Neural progenitor cell (in vitro differentiated cells): ENCODE data around the gene WWTR1. TPM values are rescaled to one million over a fixed set of nuclear protein-coding genes. Genes with fewer than 3 reads are reported as not detected.

Experiments
- DNase-seq: peaks from one replicate; pipeline ENCODE4 v3.0.0-alpha.2; 2016; ENCODE audit warnings: low spot score
- H2AFZ ChIP-seq: fragments of 200-600 bp; sonication (generic); replicated peaks from 2 replicates; pipeline ENCODE4 v1.6.1; 2016; ENCODE audit warnings: antibody characterized with exemption
- H3F3A ChIP-seq: fragments of 200-600 bp; sonication (generic); 2 replicates; pipeline ENCODE4 v1.6.1; 2016; ENCODE audit warnings: antibody characterized with exemption, low read depth
- H3K27ac ChIP-seq: fragments of 200-600 bp; sonication (generic); 2 replicates; pipeline ENCODE4 v1.5.1; 2016; ENCODE audit warnings: mild to moderate bottlenecking
- H3K27me3 ChIP-seq: fragments of 200-600 bp; sonication (generic); 2 replicates; pipeline ENCODE4 v1.6.1; 2016; ENCODE audit warnings: mild to moderate bottlenecking, moderate library complexity
- H3K36me3 ChIP-seq: fragments of 200-600 bp; sonication (generic); 2 replicates; pipeline ENCODE4 v1.5.1; 2016
- H3K4me1 ChIP-seq: fragments of 200-600 bp; sonication (generic); 2 replicates; pipeline ENCODE4 v1.6.1; 2016; ENCODE audit warnings: mixed run types
- H3K4me2 ChIP-seq: fragments of 200-600 bp; sonication (generic); 2 replicates; pipeline ENCODE4 v1.6.1; 2016
- H3K4me3 ChIP-seq: fragments of 200-600 bp; sonication (generic); 2 replicates; pipeline ENCODE4 v1.5.1; 2016
- H3K79me2 ChIP-seq: fragments of 200-600 bp; sonication (generic); 2 replicates; pipeline ENCODE4 v1.6.1; 2016; ENCODE audit warnings: low read depth
- H3K9ac ChIP-seq: fragments of 200-600 bp; sonication (generic); 2 replicates; pipeline ENCODE4 v1.6.1; 2016
- H3K9me3 ChIP-seq: fragments of 200-600 bp; sonication (generic); 2 replicates; pipeline ENCODE4 v1.5.1; 2016; ENCODE audit warnings: low read depth
- H4K20me1 ChIP-seq: fragments of 200-600 bp; sonication (generic); 2 replicates; pipeline ENCODE4 v1.6.1; 2016; ENCODE audit warnings: low read depth
- H3K27ac Mint-ChIP-seq: 3 replicates; pipeline ENCODE4 v1.8.0; 2021; ENCODE audit warnings: mixed read lengths
- H3K27me3 Mint-ChIP-seq: 2 replicates; pipeline ENCODE4 v1.8.0; 2022; ENCODE audit warnings: low read depth, mild to moderate bottlenecking, inconsistent platforms, moderate library complexity, mixed read lengths; ENCODE audit not compliant: insufficient read depth
- H3K36me3 Mint-ChIP-seq: 3 replicates; pipeline ENCODE4 v1.8.0; 2021; ENCODE audit warnings: mixed read lengths
- H3K4me1 Mint-ChIP-seq: 3 replicates; pipeline ENCODE4 v1.8.0; 2021; ENCODE audit warnings: mixed read lengths
- H3K4me3 Mint-ChIP-seq: 3 replicates; pipeline ENCODE4 v1.8.0; 2021; ENCODE audit warnings: mild to moderate bottlenecking, moderate library complexity, mixed read lengths
- H3K9me3 Mint-ChIP-seq: 3 replicates; pipeline ENCODE4 v1.8.0; 2020; ENCODE audit warnings: mixed read lengths
- CTCF ChIP-seq: fragments of 200-600 bp; sonication (generic); IDR thresholded peaks from 2 replicates; pipeline ENCODE4 v1.5.1; 2017; ENCODE audit warnings: antibody characterized with exemption, mild to moderate bottlenecking
- EZH2 ChIP-seq: fragments of 200-600 bp; sonication (generic); IDR thresholded peaks from 2 replicates; pipeline ENCODE4 v1.6.1; 2017; ENCODE audit warnings: antibody characterized with exemption, mild to moderate bottlenecking, moderate library complexity
- EZH2phosphoT487 ChIP-seq: fragments of 200-600 bp; sonication (generic); IDR thresholded peaks from 2 replicates; pipeline ENCODE4 v1.6.1; 2017; ENCODE audit warnings: antibody characterized with exemption
- total RNA-seq: library from RNA; depleted of rRNA; stranded (reverse); fragments of >200 nt; gene quantifications from 2 replicates; pipeline ENCODE4 v1.2.3, GENCODE V29; 2015; ENCODE audit warnings: low replicate concordance

The WWTR1 gene
- total RNA-seq, 1 donor from 2014 or later: 13.9 TPM

DNA sequence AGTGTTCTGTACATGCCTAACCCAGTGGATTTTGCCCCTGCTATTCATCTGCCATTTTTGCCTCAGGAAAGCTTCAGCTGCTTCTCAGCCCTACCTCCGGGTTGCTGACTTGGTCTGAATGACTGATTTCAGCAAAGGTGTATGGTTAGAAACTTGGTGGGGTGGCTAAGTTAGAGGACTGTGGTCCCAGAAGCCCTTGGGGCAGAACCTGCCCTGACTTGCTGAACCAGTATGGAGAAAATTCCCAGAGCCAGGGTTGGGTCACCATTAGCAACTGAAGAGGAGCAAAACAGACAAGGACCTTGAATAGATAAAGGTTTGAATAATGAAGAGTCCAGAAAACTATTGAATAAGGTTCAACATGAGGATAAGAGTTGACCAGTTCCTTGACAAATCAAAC is 6.1 kb upstream of the WWTR1 start:
- Histone ChIP-seq H3K4me1 (no peaks in the 10 kb centered on the region), H3K4me3 (no peak overlapping the region), H3K4me2 (no peak overlapping the region), H2AFZ (no peak overlapping the region), H3K79me2 (no peaks in the 10 kb centered on the region), H3K27ac (no peak overlapping the region), H3K36me3 (no peaks in the 10 kb centered on the region), H3K9ac (no peak overlapping the region), H3K9me3 (no peaks in the 10 kb centered on the region), H3F3A (peaks cover 2% of the 10 kb centered on the region), H4K20me1 (no peaks in the 10 kb centered on the region), H3K27me3 (peaks cover 17% of the 10 kb centered on the region)
- DNase-seq: no peak
- Mint-ChIP-seq H3K4me1 (peaks cover 15% of the 10 kb centered on the region), H3K27ac (no peak overlapping the region), H3K27me3 (peaks cover 3% of the 10 kb centered on the region), H3K9me3 (peaks cover 2% of the 10 kb centered on the region), H3K36me3 (peaks cover 3% of the 10 kb centered on the region), H3K4me3 (no peak overlapping the region)
- TF ChIP-seq CTCF (no peak), EZH2 (no peak), EZH2phosphoT487 (no peak)

DNA sequence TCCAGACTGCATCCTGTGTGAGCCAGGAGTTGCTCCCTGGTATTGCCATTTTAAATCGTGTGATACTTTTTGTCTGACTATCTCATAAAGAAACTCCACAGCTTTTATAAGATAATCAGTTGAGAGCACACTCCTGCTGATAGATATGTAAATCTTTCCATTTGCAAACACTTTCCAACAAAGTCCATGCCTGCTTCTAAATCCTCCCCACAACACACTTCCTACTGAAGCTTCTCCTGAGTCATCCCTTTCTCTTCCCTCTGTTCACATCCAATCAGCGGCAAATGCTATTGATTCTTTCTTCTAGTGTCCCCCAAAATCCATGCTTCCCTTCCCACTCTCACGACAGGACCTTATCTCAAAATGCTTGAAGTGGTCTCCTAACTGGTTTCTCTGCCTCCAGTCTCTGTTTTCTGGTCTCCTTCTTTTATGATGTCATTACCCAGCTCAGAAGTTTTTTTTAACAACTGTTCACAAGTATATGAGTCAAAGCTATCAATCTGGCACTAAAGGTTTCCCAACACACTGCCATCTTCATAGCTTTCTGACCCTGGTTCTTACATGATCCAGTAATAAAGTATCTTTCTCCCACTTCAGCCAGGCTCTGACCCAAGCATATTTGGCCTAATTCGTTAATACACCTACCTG is 4.5 kb upstream of the WWTR1 start:
- Mint-ChIP-seq H3K27ac (no peak overlapping the region), H3K27me3 (peaks cover 3% of the 10 kb centered on the region), H3K9me3 (peaks cover 2% of the 10 kb centered on the region), H3K36me3 (peaks cover 3% of the 10 kb centered on the region), H3K4me1 (peaks cover 21% of the 10 kb centered on the region), H3K4me3 (no peak overlapping the region)
- H3K36me3 ChIP-seq: no peaks in the 10 kb centered on the region
- TF ChIP-seq EZH2: no peak
- no peak for TF ChIP-seq CTCF
- TF ChIP-seq EZH2phosphoT487: no peak
- peaks cover 18% of the 10 kb centered on the region for H3F3A ChIP-seq
- no peak overlapping the region for H3K4me2 ChIP-seq
- H3K9ac ChIP-seq: no peak overlapping the region
- no peaks in the 10 kb centered on the region for H3K9me3 ChIP-seq
- no peak for DNase-seq
- H3K79me2 ChIP-seq: no peaks in the 10 kb centered on the region
- no peaks in the 10 kb centered on the region for H3K4me1 ChIP-seq
- H3K4me3 ChIP-seq: no peak overlapping the region
- H2AFZ ChIP-seq: no peak overlapping the region
- peaks cover 16% of the 10 kb centered on the region for H3K27me3 ChIP-seq
- no peak overlapping the region for H3K27ac ChIP-seq
- no peaks in the 10 kb centered on the region for H4K20me1 ChIP-seq

DNA sequence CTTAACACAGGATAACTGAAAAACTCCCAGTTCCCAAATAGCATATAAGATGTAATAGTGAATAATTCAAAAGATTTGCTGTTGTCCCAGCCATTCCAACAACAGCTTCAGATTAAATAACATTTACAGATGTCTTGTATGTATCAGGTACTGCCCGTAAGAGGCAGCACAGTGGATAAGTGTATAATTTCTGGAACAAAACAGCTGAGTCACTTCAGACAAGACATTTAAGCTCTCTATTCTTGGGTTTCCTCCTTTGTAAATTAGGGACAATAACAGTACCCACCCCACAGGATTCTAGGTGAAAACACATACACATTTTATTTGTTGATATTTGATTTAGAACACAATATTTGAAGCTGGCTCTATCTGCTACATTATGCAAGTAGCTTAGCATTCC is 2.6 kb upstream of the WWTR1 start:
- no peak overlapping the region for H3K27ac Mint-ChIP-seq
- Histone ChIP-seq H3K27ac (no peak overlapping the region), H3F3A (peaks cover 20% of the 10 kb centered on the region), H3K79me2 (no peaks in the 10 kb centered on the region), H4K20me1 (peaks cover 7% of the 10 kb centered on the region), H3K9me3 (no peaks in the 10 kb centered on the region), H3K9ac (no peak overlapping the region), H3K36me3 (no peaks in the 10 kb centered on the region), H3K4me3 (no peak overlapping the region), H3K4me1 (no peaks in the 10 kb centered on the region), H2AFZ (no peak overlapping the region), H3K4me2 (no peak overlapping the region), H3K27me3 (peaks cover 31% of the 10 kb centered on the region)
- H3K4me3 Mint-ChIP-seq: no peak overlapping the region
- peaks cover 2% of the 10 kb centered on the region for H3K9me3 Mint-ChIP-seq
- no peak for DNase-seq
- H3K27me3 Mint-ChIP-seq: peaks cover 3% of the 10 kb centered on the region
- H3K36me3 Mint-ChIP-seq: peaks cover 13% of the 10 kb centered on the region
- peaks cover 37% of the 10 kb centered on the region for H3K4me1 Mint-ChIP-seq
- TF ChIP-seq CTCF: no peak
- TF ChIP-seq EZH2: no peak
